ENCODE measurements around the gene EPB42. TPM values are rescaled to one million over a fixed set of nuclear protein-coding genes. Genes with fewer than 3 reads are reported as not detected.

The EPB42 gene
- total RNA-seq, 2 donors from 2014 or later = 1.1 TPM

DNA sequence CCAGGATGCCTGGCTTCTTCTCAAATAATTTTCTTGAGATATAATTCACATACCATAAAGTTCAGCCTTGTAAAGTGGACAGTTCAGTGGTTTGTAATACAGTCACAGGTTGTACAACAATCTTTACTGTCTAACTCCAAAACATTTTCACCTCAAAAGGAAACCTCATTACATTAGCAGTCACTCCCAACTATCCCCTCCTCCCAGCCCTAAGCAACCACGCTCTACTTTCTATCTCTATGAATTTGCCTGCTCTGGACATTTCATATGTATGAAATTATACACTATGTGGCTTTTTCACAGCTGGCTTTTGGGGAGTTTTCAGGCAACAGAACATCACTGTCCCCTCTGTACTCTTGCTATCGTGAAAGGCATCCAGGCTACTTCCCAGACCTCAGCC lies 28.4 kb upstream of the EPB42 start:
- Histone ChIP-seq H3K36me3 (no peaks in the 10 kb centered on the region), H3K4me1 (no peaks in the 10 kb centered on the region), H3K9me3 (no peaks in the 10 kb centered on the region), H3K27me3 (no peaks in the 10 kb centered on the region), H3K27ac (no peak overlapping the region), H3K4me3 (no peak overlapping the region)
- no peak for DNase-seq (ENCODE audit: low spot score)
- TF ChIP-seq, protein P1, sequence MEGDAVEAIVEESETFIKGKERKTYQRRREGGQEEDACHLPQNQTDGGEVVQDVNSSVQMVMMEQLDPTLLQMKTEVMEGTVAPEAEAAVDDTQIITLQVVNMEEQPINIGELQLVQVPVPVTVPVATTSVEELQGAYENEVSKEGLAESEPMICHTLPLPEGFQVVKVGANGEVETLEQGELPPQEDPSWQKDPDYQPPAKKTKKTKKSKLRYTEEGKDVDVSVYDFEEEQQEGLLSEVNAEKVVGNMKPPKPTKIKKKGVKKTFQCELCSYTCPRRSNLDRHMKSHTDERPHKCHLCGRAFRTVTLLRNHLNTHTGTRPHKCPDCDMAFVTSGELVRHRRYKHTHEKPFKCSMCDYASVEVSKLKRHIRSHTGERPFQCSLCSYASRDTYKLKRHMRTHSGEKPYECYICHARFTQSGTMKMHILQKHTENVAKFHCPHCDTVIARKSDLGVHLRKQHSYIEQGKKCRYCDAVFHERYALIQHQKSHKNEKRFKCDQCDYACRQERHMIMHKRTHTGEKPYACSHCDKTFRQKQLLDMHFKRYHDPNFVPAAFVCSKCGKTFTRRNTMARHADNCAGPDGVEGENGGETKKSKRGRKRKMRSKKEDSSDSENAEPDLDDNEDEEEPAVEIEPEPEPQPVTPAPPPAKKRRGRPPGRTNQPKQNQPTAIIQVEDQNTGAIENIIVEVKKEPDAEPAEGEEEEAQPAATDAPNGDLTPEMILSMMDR (IDR thresholded peaks at IDR 0.05) = no peak

DNA sequence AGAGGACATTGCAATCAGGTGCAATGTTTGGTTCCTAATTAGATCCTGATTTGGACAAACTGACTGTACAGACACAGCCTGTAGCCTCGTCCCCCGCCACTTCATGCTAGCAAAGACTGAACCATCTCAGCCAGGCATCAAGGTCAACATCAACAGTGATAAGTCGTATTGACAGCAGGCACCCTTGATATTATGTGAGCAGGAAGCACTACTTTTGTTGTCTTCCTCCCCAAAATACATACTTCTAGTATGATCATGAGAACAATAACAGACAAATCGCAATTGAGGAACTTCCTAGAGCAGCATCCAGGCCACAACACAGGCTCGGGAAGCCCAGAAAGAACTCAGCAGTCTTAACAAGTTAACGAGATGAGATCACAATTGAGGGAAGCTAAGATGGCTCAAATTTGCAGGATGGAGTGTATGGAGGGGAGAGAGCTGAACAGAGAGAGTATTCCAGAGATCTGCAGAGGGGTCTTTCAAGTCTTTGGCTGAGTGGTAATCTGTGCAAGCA lies 25.5 kb upstream of the EPB42 start:
- H3K27ac ChIP-seq = no peak overlapping the region

DNA sequence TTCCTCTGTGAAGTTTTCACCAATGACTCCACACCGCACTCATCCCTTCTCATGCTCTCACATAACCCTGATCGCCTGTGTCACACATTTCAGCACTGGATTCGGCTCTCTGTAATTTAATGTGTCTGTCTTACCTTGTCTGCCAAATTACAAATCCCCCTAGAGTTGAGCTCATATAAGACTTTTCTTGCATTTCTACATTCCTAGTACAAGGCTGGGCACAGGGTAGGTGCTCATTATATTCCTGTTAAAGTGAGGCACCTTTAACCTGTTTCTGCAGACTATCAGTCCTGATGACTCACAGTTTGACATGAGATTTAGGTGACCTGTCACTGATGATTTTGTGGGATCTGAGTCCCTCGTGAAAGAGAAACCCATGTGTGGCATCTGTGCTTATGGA lies 23.3 kb upstream of the EPB42 start:
- DNase-seq (ENCODE audit: low spot score) = no peak
- Histone ChIP-seq H3K36me3 (no peaks in the 10 kb centered on the region), H3K9me3 (no peaks in the 10 kb centered on the region), H3K27me3 (no peaks in the 10 kb centered on the region), H3K27ac (no peak overlapping the region), H3K4me1 (no peaks in the 10 kb centered on the region), H3K4me3 (no peak overlapping the region)
- TF ChIP-seq, protein P1 (IDR thresholded peaks at IDR 0.05) = no peak

More for the DNA sequence above, 25.5 kb upstream of the EPB42 start:
- TF ChIP-seq, protein P1 (IDR thresholded peaks at IDR 0.05) = no peak
- no peaks in the 10 kb centered on the region for H3K4me1 ChIP-seq
- DNase-seq (ENCODE audit: low spot score) = no peak
- H3K9me3 ChIP-seq = no peaks in the 10 kb centered on the region
- no peaks in the 10 kb centered on the region for H3K36me3 ChIP-seq
- H3K27me3 ChIP-seq = no peaks in the 10 kb centered on the region
- H3K4me3 ChIP-seq = no peak overlapping the region

- TF ChIP-seq, protein P1 (IDR thresholded peaks at IDR 0.05) = no peak
- no peak overlapping the region for H3K27ac ChIP-seq
- no peaks in the 10 kb centered on the region for H3K36me3 ChIP-seq
- no peak for DNase-seq (ENCODE audit: low spot score)
- no peaks in the 10 kb centered on the region for H3K27me3 ChIP-seq
- H3K4me3 ChIP-seq = no peak overlapping the region
- no peaks in the 10 kb centered on the region for H3K9me3 ChIP-seq
- no peaks in the 10 kb centered on the region for H3K4me1 ChIP-seq
These were observed 22.3 kb upstream of the EPB42 start for GRCh38 chr15:43243020-43243645.

- no peaks in the 10 kb centered on the region for H3K36me3 ChIP-seq
- TF ChIP-seq, protein P1 (IDR thresholded peaks at IDR 0.05) = no peak
- H3K27ac ChIP-seq = no peak overlapping the region
- H3K4me1 ChIP-seq = no peaks in the 10 kb centered on the region
- no peak overlapping the region for H3K4me3 ChIP-seq
- H3K9me3 ChIP-seq = no peaks in the 10 kb centered on the region
- H3K27me3 ChIP-seq = no peaks in the 10 kb centered on the region
- no peak for DNase-seq (ENCODE audit: low spot score)
These were observed 21.8 kb upstream of the EPB42 start for GRCh38 chr15:43242616-43243015.

DNA sequence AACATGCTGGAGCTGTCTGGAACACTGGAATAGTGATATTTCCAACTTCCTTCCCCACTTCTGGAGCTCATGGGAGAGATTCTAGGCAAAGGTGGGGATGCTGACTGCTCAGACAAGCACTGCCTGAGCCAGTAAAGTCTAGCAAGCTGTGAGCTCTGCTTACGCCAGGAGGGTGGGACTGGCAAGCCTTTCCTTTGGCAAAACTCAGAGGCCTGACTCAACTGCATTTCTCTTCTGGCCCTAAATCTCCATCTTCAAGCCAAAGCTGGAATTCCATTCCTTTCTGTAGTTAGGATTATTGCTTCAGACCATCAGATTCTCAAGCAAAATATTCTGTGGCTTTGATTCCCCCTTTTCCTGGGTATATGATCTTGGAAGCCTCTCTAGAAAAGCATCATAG lies 20.3 kb upstream of the EPB42 start:
- Histone ChIP-seq H3K36me3 (no peaks in the 10 kb centered on the region), H3K27me3 (no peaks in the 10 kb centered on the region), H3K4me3 (no peak overlapping the region), H3K27ac (no peak overlapping the region), H3K9me3 (no peaks in the 10 kb centered on the region), H3K4me1 (no peaks in the 10 kb centered on the region)
- DNase-seq (ENCODE audit: low spot score) = peak; percentile 70
- TF ChIP-seq, protein P1 (IDR thresholded peaks at IDR 0.05) = no peak

Data from right atrium auricular region (tissue), 2 donors.